HG02938 (cell line): Measurements from ENCODE around the gene OLIG1.

ENCODE experiments used
- ATAC-seq: cut with Tn5 transposase; IDR thresholded peaks from one replicate; pipeline ENCODE4 v1.9.1; 2021; ENCODE audit warnings: mild to moderate bottlenecking, moderate library complexity; ENCODE audit not compliant: unreplicated experiment

OLIG1 gene

GRCh38 chr21:33089395-33090119 is 19.6 kb downstream of the OLIG1 start:
- no peak for ATAC-seq

GRCh38 chr21:33096426-33096825 is 26.5 kb downstream of the OLIG1 start:
- no peak for ATAC-seq

GRCh38 chr21:33099131-33099530 is 29.2 kb downstream of the OLIG1 start:
- ATAC-seq = no peak

- ATAC-seq = no peak
Measured at GRCh38 chr21:33101300-33101911, 31.5 kb downstream of the OLIG1 start.

- ATAC-seq = no peak
Measured at GRCh38 chr21:33105088-33105487, 35.1 kb downstream of the OLIG1 start.

GRCh38 chr21:33108228-33108627 is 38.3 kb downstream of the OLIG1 start:
- ATAC-seq = no peak

GRCh38 chr21:33109574-33110339 is 39.8 kb downstream of the OLIG1 start:
- ATAC-seq = no peak

GRCh38 chr21:33110340-33110715 is 40.4 kb downstream of the OLIG1 start:
- ATAC-seq = no peak

GRCh38 chr21:33111577-33111976 is 41.6 kb downstream of the OLIG1 start:
- ATAC-seq = no peak

GRCh38 chr21:33112151-33112550 is 42.2 kb downstream of the OLIG1 start:
- ATAC-seq = no peak

- ATAC-seq = no peak
Measured at GRCh38 chr21:33112681-33113080, 42.7 kb downstream of the OLIG1 start.

GRCh38 chr21:33113131-33113530 is 43.2 kb downstream of the OLIG1 start:
- ATAC-seq = no peak

GRCh38 chr21:33114276-33114675 is 44.3 kb downstream of the OLIG1 start:
- ATAC-seq = no peak

- no peak for ATAC-seq
Measured at GRCh38 chr21:33115631-33116510, 45.9 kb downstream of the OLIG1 start.

GRCh38 chr21:33116676-33117075 is 46.7 kb downstream of the OLIG1 start:
- no peak for ATAC-seq

GRCh38 chr21:33117101-33117888 is 47.4 kb downstream of the OLIG1 start:
- ATAC-seq = no peak
